Activated CD4-positive, alpha-beta T cell treated with anti-CD3 and anti-CD28 coated beads, Interleukin-2, Interleukin-4, amounts not matched to agents 100 ng/mL and 50 ng/mL, durations not matched to agents 16 hours and 8 hours (primary cell): Measurements from ENCODE around the gene NPAS2.

Experiments
- DNase-seq: peaks from one replicate; pipeline ENCODE4 v3.0.0-alpha.2; 2020; ENCODE audit warnings: low spot score

The NPAS2 gene

DNA sequence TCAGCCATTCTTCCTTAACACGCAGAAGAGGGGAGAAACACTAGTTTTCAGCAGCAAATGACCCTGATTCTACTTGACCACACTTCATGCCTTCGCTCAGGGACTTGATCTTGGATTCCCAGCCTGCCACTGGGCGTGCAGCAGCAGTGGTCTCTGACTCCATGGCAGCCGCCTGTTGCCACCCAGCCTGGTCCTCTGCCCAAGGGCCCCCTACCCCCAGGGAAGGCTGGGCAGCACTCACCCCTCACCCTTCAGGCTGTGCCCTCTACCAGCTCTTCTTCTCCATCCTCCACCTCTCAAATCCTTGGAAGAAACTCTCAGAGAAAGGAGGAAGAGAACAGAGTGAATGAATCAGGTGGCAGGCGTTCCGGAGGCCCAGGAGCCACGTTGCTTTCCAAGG, 150.1 kb downstream of the NPAS2 start:
- DNase-seq: no peak

DNA sequence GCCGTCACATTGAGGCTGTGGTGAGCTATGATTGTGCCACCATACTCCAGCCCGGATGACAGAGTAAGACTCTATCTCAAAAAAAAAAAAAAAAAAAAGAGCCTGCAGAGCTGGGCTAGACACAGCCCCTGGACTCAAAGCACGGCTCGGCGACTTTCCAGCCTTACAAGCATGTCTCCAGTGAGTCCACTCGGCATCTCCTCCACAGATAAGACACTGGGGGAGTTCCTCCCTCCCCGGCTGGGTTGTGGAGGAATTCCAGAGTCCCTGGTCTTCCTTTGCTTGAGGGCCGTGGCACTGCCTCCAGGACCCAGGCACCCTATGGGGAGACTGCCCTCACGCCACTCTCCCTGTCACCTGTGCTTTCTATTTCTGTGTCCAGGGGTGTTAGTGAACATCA, 151.3 kb downstream of the NPAS2 start:
- DNase-seq: no peak

DNA sequence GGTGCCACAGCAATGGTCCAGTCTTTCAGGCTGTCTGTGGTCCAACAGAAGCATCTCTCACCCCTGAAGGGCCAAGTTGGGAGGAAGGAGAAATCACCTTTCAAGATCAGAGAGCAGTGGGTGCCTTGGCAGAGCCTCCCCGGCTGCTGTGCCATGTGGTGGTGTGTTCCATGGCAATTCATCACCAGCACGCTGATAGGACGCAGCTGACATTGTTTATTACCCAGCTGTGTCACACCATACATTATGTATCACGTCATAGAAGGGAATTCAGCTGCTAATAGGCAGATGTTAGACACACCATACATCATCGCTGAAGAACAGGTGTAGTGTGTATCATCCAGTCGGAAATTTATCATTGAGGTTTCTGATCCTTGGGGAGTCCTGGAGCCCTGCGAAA, 152.5 kb downstream of the NPAS2 start:
- no peak for DNase-seq

- DNase-seq: no peak
Measured at GRCh38 chr2:100974712-100975520, 155.0 kb downstream of the NPAS2 start.

DNA sequence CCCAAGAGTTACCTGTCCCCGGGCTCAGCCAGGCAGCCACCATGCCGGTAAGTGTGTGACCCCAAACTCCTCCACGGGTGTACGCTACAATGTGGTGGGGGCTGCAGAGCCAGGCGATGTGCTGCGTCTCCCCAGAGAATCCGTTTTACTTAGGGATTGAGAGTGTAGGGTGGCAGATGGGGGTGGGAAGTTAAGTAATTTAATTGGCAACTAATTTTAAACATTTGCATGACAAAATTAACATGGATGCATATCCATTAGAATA, 155.5 kb downstream of the NPAS2 start:
- DNase-seq: no peak

DNA sequence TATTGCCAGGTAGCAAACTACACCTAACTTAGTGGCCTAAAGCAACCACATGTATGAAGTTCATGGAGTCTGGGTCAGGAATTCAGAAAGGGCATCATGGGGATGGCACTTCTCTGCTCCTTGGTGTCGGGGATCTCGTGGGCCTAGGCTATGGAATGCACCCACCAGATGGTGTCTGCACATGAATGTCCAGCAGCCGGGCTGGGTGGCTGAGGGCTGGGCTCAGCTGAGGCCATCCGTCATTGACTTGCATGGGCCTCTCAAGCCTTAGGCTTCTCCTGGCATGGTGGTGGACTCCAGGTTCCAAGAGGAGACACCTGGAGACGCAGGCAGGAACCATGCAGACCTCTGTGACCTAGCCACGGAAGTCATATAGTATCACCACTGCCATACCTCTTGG, 156.1 kb downstream of the NPAS2 start:
- DNase-seq: no peak

- no peak for DNase-seq
Measured at GRCh38 chr2:100976645-100977391, 156.9 kb downstream of the NPAS2 start.

DNA sequence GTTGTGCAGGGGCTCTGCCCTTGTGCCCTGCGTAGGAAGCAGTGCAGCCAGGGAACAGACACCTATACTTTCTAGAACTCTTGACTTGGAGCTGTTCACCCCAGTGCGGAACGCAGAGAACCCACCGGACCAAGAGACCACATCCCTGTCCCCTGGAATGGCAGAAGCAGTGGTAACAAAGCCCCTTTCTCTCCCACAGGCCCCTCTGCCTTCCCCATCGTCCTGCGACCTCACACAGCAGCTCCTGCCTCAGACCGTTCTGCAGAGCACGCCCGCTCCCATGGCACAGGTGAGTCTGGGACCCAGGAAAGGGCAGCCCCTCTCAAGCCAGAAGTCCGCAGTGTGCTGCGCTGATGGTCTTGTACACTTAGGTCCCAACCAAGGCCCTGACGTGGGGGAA, 157.6 kb downstream of the NPAS2 start:
- no peak for DNase-seq

- no peak for DNase-seq
Measured at GRCh38 chr2:100978582-100979191, 158.7 kb downstream of the NPAS2 start.

- no peak for DNase-seq
Measured at GRCh38 chr2:100980046-100980445, 160.1 kb downstream of the NPAS2 start.

GRCh38 chr2:100981011-100981410, 161.1 kb downstream of the NPAS2 start:
- no peak for DNase-seq

GRCh38 chr2:100982431-100982861, 162.5 kb downstream of the NPAS2 start:
- no peak for DNase-seq

DNA sequence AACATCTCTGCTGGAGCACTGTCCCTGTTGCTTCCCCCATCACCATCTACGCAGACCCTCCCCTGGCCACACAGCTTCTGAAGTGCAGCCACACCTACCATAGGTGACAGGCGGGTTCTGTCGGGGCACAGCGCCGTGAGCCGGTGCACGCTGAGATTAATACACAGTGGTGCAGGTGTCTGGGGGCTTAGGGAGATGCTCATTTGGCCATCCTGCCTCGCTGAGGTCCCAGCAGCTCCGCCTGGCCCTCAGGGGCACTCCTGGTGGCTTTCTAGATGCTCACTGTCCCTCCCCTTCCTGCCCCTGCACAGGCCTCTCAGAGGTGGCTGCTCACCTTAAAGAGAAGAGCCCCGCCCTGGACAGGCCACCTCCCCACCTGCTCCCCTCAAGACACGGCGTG, 163.3 kb downstream of the NPAS2 start:
- DNase-seq: no peak

DNA sequence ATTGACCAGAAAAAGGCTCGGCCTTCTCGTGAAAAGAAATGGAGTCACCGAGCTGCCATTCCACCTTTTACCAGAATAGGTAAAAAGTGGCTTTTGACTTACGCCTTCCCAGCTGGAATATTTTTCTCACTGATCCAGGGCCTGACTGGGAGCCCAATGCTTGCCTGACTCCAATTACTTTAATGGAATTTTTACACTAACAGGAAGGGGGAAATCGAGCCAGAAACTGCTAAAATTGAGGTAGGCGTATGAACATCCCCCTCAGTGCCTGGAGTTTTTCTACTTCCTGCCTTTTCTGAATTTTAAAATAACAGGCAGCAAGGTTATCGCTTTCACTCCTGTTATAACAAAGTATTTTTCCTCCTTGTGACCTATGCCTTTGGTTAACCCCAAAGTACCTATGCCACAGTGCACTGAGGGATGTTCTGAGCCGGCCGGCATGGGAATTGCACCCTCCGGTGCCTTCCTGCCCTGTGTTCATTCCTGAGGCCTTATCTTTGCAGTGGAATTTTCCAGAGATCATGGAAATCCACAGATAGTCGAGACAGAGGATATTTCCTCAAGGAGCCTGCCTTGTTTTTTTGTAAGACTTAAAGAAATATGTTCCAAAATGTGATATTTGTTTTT, 163.9 kb downstream of the NPAS2 start:
- DNase-seq: no peak

DNA sequence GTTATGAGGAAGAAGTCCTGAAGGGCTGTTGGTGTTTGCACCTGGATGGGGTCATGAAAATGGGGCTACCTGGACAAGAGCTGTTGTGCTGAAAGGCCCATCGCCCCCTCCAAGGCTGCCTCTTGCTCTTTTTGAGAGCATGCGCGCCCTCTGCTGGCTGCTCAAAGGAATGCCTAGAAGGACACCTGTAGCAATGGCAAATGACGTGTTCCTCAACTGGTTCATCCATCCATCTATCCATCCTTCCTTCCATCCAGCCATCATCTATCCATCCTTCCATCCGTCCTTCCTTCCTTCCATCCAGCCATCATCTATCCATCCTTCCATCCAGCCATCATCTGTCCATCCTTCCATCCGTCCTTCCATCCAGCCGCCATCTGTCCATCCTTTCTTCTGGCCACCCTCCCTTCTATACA, 165.0 kb downstream of the NPAS2 start:
- peak; percentile 68 for DNase-seq

DNA sequence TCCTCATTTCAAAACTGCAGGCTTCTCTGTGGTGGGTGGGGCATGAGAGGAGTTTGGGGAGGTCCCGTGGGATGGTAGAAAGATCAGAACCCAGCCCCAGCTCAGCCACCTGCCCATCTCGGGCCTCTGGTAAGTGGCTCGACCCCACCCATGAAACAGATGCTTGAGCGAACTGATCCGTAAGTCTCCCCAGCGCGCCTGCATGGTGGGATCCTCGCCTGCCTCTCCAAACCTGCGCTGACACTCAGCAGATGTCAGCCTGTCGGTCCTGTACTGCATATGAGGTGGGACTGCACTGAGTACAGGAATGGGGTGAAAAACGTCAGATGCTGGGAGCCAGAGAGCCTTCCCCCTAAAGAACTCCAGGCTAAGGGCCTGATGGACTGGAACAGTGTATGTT, 166.2 kb downstream of the NPAS2 start:
- DNase-seq: no peak

DNA sequence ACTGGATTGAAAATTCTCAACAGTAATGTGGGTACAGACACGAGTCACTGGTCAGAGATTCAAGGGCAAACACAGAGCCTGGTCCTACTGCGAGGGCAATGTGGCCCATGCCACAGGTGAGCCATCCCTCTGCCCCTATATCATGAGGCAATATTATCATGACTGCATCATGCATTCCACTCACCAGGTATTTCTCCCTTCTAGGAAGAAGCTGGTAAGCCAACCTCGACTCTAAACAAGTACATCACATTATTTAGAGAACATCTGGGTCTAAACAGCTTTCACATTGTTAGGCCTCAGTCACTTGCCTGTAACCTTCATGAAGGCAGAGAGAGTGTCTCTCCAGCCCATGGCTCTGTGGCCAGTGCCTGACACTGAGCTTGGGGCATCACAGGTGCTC, 167.6 kb downstream of the NPAS2 start:
- DNase-seq: no peak

DNA sequence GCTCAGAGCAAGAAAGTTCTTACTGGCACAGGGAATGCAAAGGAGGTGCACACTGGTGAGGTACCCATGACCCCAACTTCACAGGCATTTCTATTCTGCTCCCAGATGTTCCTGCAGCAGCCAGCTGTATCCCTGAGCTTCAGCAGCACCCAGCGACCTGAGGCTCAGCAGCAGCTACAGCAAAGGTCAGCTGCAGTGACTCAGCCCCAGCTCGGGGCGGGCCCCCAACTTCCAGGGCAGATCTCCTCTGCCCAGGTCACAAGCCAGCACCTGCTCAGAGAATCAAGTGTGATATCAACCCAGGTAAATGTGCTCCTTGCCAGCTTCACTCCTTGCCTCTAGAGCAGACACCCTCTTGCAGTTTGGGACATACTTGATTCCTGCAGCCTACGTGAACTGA, 168.0 kb downstream of the NPAS2 start:
- DNase-seq: no peak

GRCh38 chr2:100988630-100989417, 168.9 kb downstream of the NPAS2 start:
- no peak for DNase-seq

DNA sequence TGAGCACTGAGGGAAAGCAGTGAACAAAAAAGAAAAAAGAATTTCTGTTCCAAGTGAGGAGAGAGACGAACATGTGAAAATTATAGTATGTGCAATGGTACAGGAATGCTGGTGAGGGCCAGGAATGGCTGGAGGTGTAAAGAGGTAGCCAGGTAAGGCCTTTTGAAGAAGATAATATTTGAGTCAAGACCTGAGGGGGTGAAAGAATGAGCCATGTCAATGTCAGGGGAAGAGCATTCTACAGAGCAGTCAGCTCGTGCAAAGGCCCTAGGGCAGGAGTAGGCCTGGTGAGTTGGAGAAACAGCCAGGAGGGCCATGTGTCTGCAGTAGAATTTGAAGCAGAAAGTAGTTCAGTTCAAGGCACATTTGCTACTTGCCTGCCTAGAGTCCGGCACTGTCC, 169.7 kb downstream of the NPAS2 start:
- DNase-seq: no peak

DNA sequence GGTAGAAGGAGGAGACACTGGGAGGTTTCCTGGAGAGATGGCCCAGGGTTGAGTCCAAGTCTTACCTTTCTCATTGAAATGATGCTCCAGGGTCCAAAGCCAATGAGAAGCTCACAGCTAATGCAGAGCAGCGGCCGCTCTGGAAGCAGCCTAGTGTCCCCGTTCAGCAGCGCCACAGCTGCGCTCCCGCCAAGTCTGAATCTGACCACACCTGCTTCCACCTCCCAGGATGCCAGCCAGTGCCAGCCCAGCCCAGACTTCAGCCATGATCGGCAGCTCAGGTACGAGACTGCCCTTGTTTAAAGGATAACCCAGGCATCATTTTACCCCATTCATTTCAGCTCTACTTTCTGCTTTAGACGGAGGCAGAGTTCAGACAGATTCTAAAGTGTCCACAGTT, 170.2 kb downstream of the NPAS2 start:
- DNase-seq: no peak
